B cell (primary cell): Measurements from ENCODE around the gene SAC3D1. TPM values are rescaled to one million over a fixed set of nuclear protein-coding genes. Genes with fewer than 3 reads are reported as not detected.

ENCODE experiments used
- ATAC-seq: fragments of 200-7000 bp; cut with Tn5 transposase; one replicate; pipeline ENCODE4 v1.10.0; 2021; ENCODE audit warnings: low read depth, mild to moderate bottlenecking, moderate number of reproducible peaks, moderate library complexity
- CTCF ChIA-PET: fragments of 350-600 bp; sonication (Branson Sonifier 250); formaldehyde crosslinking; loops from one replicate; lab custom pipeline; 2021; ENCODE audit warnings: antibody characterized with exemption, inconsistent platforms; lab: Charles Lee
- POLR2A ChIA-PET: fragments of 350-600 bp; sonication (Branson Sonifier 250); formaldehyde crosslinking; loops from one replicate; lab custom pipeline; 2021; ENCODE audit warnings: antibody characterized with exemption; lab: Charles Lee
- DNase-seq: peaks from one replicate; pipeline ENCODE4 v3.0.0; 2013
- H2AFZ ChIP-seq: 2 replicates; pipeline ENCODE4 v1.6.1; 2012; ENCODE audit warnings: mild to moderate bottlenecking, low read depth, low read length; ENCODE audit not compliant: insufficient read depth, poor library complexity, severe bottlenecking
- H3K27ac ChIP-seq, 2 donors: 1 replicate in 1 of 2; 2 replicates in 1 of 2; pipeline ENCODE4 v1.5.1; 2012 to 2013; ENCODE audit warnings: low read length in 2 of 2, mild to moderate bottlenecking in 2 of 2, moderate library complexity in 1 of 2
- H3K27me3 ChIP-seq, 4 experiments: fragments of 200-600 bp in 1 of 4; sonication (generic) in 1 of 4; replicated peaks in 1 of 4; 1 replicate in 2 of 4; 2 replicates in 2 of 4; pipeline versions ENCODE4 v1.6.1 to v1.7.0; 2013 to 2016; ENCODE audit warnings: low read length in 3 of 4, mild to moderate bottlenecking in 2 of 4, mixed read lengths in 1 of 4, moderate library complexity in 1 of 4; ENCODE audit not compliant: insufficient read depth in 4 of 4, control insufficient read depth in 3 of 4; ENCODE audit errors: control extremely low read depth in 1 of 4
- H3K36me3 ChIP-seq, 2 experiments: replicated peaks in 1 of 2; 1 replicate in 1 of 2; 2 replicates in 1 of 2; pipeline versions ENCODE4 v1.6.1 to v1.7.1; 2013; ENCODE audit warnings: low read length in 1 of 2; ENCODE audit not compliant: insufficient read depth in 2 of 2, control insufficient read depth in 1 of 2; ENCODE audit errors: control extremely low read depth in 1 of 2, extremely low read depth in 1 of 2
- H3K4me1 ChIP-seq, 2 donors: fragments of 200-600 bp in 1 of 2; sonication (generic) in 1 of 2; 1 replicate in 1 of 2; 2 replicates in 1 of 2; pipeline versions ENCODE4 v1.5.1 to v1.6.1; 2013 to 2017; ENCODE audit warnings: low read length in 2 of 2; ENCODE audit not compliant: control insufficient read depth in 2 of 2, insufficient read depth in 2 of 2
- H3K4me2 ChIP-seq: replicated peaks from 2 replicates; pipeline ENCODE3; 2012; ENCODE audit warnings: mild to moderate bottlenecking, low read depth, low read length; ENCODE audit not compliant: poor library complexity, severe bottlenecking
- H3K4me3 ChIP-seq, 5 experiments: fragments of 200-600 bp in 1 of 5; sonication (generic) in 1 of 5; 1 replicate in 3 of 5; 2 replicates in 2 of 5; pipeline versions ENCODE4 v1.5.1 to v1.7.0; 2011 to 2016; ENCODE audit warnings: low read length in 4 of 5, mild to moderate bottlenecking in 4 of 5, low read depth in 2 of 5, control low read depth in 1 of 5, moderate library complexity in 1 of 5; ENCODE audit not compliant: insufficient read depth in 1 of 5; ENCODE audit errors: control extremely low read depth in 1 of 5, extremely low read depth in 1 of 5
- H3K79me2 ChIP-seq: fragments of 200-600 bp; sonication (generic); one replicate; pipeline ENCODE4 v1.6.0; 2016; ENCODE audit warnings: low read length; ENCODE audit not compliant: control insufficient read depth, insufficient read depth
- H3K9ac ChIP-seq: fragments of 200-600 bp; sonication (generic); 2 replicates; pipeline ENCODE4 v1.6.1; 2017; ENCODE audit warnings: mild to moderate bottlenecking, low read length, moderate library complexity
- H3K9me3 ChIP-seq, 3 donors: one replicate each; pipeline versions ENCODE4 v1.6.1 to v1.7.1; 2013; ENCODE audit warnings: low read length in 2 of 3; ENCODE audit not compliant: control insufficient read depth in 2 of 3, insufficient read depth in 1 of 3; ENCODE audit errors: control extremely low read depth in 1 of 3
- H4K20me1 ChIP-seq: 2 replicates; pipeline ENCODE4 v1.6.0; 2012; ENCODE audit warnings: mild to moderate bottlenecking, low read length; ENCODE audit not compliant: insufficient read depth, control insufficient read depth, poor library complexity, severe bottlenecking
- H3K27ac Mint-ChIP-seq: one replicate; pipeline ENCODE4 v1.8.0; 2021; ENCODE audit warnings: mixed read lengths
- H3K27me3 Mint-ChIP-seq: one replicate; pipeline ENCODE4 v1.8.0; 2021; ENCODE audit warnings: mixed read lengths
- H3K4me1 Mint-ChIP-seq: one replicate; pipeline ENCODE4 v1.8.0; 2021; ENCODE audit warnings: mixed read lengths
- H3K4me3 Mint-ChIP-seq: one replicate; pipeline ENCODE4 v1.8.0; 2021; ENCODE audit warnings: mixed read lengths
- H3K9me3 Mint-ChIP-seq: one replicate; pipeline ENCODE4 v1.8.0; 2022; ENCODE audit warnings: mixed read lengths; ENCODE audit not compliant: insufficient read depth
- CTCF ChIP-seq: fragments of 200-600 bp; IDR thresholded peaks from one replicate; pipeline ENCODE4 v1.8.0; 2022; ENCODE audit warnings: antibody characterized with exemption, mild to moderate bottlenecking
- EZH2 ChIP-seq: IDR thresholded peaks from 2 replicates; pipeline ENCODE4 v1.6.1; 2012; ENCODE audit warnings: borderline replicate concordance, low read depth, mild to moderate bottlenecking, moderate library complexity, low read length; ENCODE audit not compliant: insufficient read depth, poor library complexity, severe bottlenecking
- WGBS: methylation state at CpG from one replicate; pipeline ENCODE4 v1.1.5; 2013; ENCODE audit warnings: missing lambda C conversion rate; ENCODE audit not compliant: insufficient coverage; 5-methylcytosine and 5-hydroxymethylcytosine counted together
- intact Hi-C: fragments of 100-400 bp; cut with micrococcal nuclease; formaldehyde crosslinking; loops from one replicate; pipeline ENCODE4 v1.10.0; 2022
- polyA plus RNA-seq: library from polyadenylated mRNA; depleted of rRNA; stranded (reverse); fragments of >200 nt; gene quantifications from 2 replicates; pipeline ENCODE4 v1.2.3, GENCODE V29; 2012
- total RNA-seq, 2 donors: library from RNA; stranded (reverse); fragments of 120-200 nt in 1 of 2; gene quantifications; 1 replicate in 1 of 2; 2 replicates in 1 of 2; pipeline versions ENCODE4 v1.2.3 to v1.2.4, GENCODE V29; 2013 to 2022

SAC3D1 gene
- total and polyA plus RNA-seq, 2 donors (not counting 1 experiment from before 2014, with no cell fraction given) = 5.9 to 6.0 TPM

GRCh38 chr11:65040520-65040846 is 527 bp upstream of the SAC3D1 start:
- no peaks in the 10 kb centered on the region for H4K20me1 ChIP-seq
- peaks cover 10% of the 10 kb centered on the region for H3K79me2 ChIP-seq
- Mint-ChIP-seq H3K4me3 (peak overlapping the region; percentile 95), H3K27me3 (no peaks in the 10 kb centered on the region), H3K4me1 (peaks cover 14% of the 10 kb centered on the region), H3K9me3 (no peaks in the 10 kb centered on the region), H3K27ac (peak overlapping the region; percentile 96)
- H3K4me3 ChIP-seq = peak overlapping the region; percentile 50 to 80 (median 75)
- peaks cover 0 to 18% of the 10 kb centered on the region in 2 experiments for H3K36me3 ChIP-seq
- H2AFZ ChIP-seq = peak overlapping the region; percentile 90
- H3K4me2 ChIP-seq = peak overlapping the region; percentile 96
- H3K27ac ChIP-seq = peak overlapping the region; percentile 67 to 72
- ChIA-PET POLR2A (interaction anchor here (0.6 to 1.4 kb wide), 7 partner anchors 13 to 1152 kb away, joined by 3 to 7 read pairs (median 4); partner anchors contain the start of genes FAU, MRPL49, SNX15 and TM7SF2), CTCF (interaction anchor here (0.5 to 2.3 kb wide), 7 partner anchors 10 to 236 kb away, joined by 3 to 17 read pairs (median 4); partner anchors contain the start of genes ARL2, CDCA5, SNX15 and VPS51)
- DNase-seq = no peak
- peaks cover 7 to 22% of the 10 kb centered on the region in 2 donors for H3K4me1 ChIP-seq
- ATAC-seq = no peak
- H3K27me3 ChIP-seq = no peaks in the 10 kb centered on the region
- WGBS = 40% methylated on average over 7 of the region's 7 CpGs
- no peaks in the 10 kb centered on the region for H3K9me3 ChIP-seq
- TF ChIP-seq CTCF = no peak
- TF ChIP-seq EZH2 = no peak
- intact Hi-C loops = loop anchor here (1.0 to 10.0 kb wide), 5 partner anchors 13 to 484 kb away; partner anchors contain the start of genes CDCA5, SCYL1, SNX15 and SYVN1
- peak overlapping the region; percentile 73 for H3K9ac ChIP-seq

- ChIA-PET POLR2A (no interaction called here), CTCF (no interaction called here)
- no peaks in the 10 kb centered on the region for H3K27me3 Mint-ChIP-seq
- H3K4me1 ChIP-seq = peaks cover 18 to 30% of the 10 kb centered on the region in 2 donors
- peaks cover 0 to 16% of the 10 kb centered on the region in 2 experiments for H3K36me3 ChIP-seq
- H3K9me3 Mint-ChIP-seq = no peaks in the 10 kb centered on the region
- H3K27ac Mint-ChIP-seq = no peak overlapping the region
- no peak overlapping the region for H3K9ac ChIP-seq
- H3K4me3 ChIP-seq = no peak overlapping the region
- H3K79me2 ChIP-seq = peaks cover 19% of the 10 kb centered on the region
- no peaks in the 10 kb centered on the region for H4K20me1 ChIP-seq
- WGBS = 78% methylated on average over 1 of the region's 6 CpGs
- H3K4me2 ChIP-seq = no peak overlapping the region
- no peak overlapping the region for H2AFZ ChIP-seq
- no peaks in the 10 kb centered on the region for H3K27me3 ChIP-seq
- DNase-seq (no peak), ATAC-seq (no peak)
- H3K9me3 ChIP-seq = no peaks in the 10 kb centered on the region
- peaks cover 29% of the 10 kb centered on the region for H3K4me1 Mint-ChIP-seq
- TF ChIP-seq CTCF = no peak
- no peak for TF ChIP-seq EZH2
- H3K4me3 Mint-ChIP-seq = peak overlapping the region; percentile 85
- intact Hi-C loops = loop anchor here (5.0 to 10.0 kb wide), 2 partner anchors 89 to 482 kb away; partner anchors contain the start of genes SCYL1 and SYVN1
- no peak overlapping the region for H3K27ac ChIP-seq
Measured at GRCh38 chr11:65042891-65043290, 1.9 kb downstream of the SAC3D1 start.
